Measurements from ENCODE around the gene PRDX6. TPM values are rescaled to one million over a fixed set of nuclear protein-coding genes. Genes with fewer than 3 reads are reported as not detected.

The PRDX6 gene
- total and polyA plus RNA-seq, 10 of the 15 experiments (the other 5 are each of a cell fraction or from before 2014, with no cell fraction given): 70.7 to 230 (median 138) TPM

GRCh38 chr1:173476197-173476664 lies 904 bp upstream of the PRDX6 start:
- peaks cover under 1% of the 10 kb centered on the region; the same call in 1 of the 3 replicates for H3K9me3 ChIP-seq (replicated peaks; ENCODE audit: control insufficient read depth, insufficient read depth, low read length)
- H4K20me1 ChIP-seq (ENCODE audit: control insufficient read depth, insufficient read depth): no peaks in the 10 kb centered on the region
- peak overlapping the region; percentile 98 for H3K4me2 ChIP-seq (ENCODE audit: control insufficient read depth, insufficient read depth)
- 13% methylated on average over 5 of the region's 5 CpGs for WGBS (ENCODE audit: insufficient coverage, insufficient replicate concordance, low lambda C conversion rate, missing lambda C conversion rate)
- H2AFZ ChIP-seq (ENCODE audit: control insufficient read depth, low read depth, low read length): peak overlapping the region; percentile 97
- peak overlapping the region; percentile 70 for H3K9ac ChIP-seq (ENCODE audit: control insufficient read depth, insufficient read depth, low read length)
- H3K4me3 ChIP-seq: peak overlapping the region; percentile 78
- in situ Hi-C loops (cut with MboI): no loop called here
- peaks cover 0 to 4% of the 10 kb centered on the region in 2 experiments; a peak in 1 of 4 replicates for H3K36me3 ChIP-seq (ENCODE audit: control insufficient read depth in 2 of 2, insufficient read depth in 2 of 2, low read length in 1 of 2)
- ChIA-PET SMC1A (ENCODE audit: uncharacterized antibody, unreplicated experiment) (interaction anchor here (0.9 to 1.6 kb wide), 4 partner anchors 30 to 64 kb away, joined by 3 to 4 read pairs (median 4); no protein-coding TSS in a partner anchor), RAD21 (ENCODE audit: unreplicated experiment) (interaction anchor here (0.6 to 3.4 kb wide), 7 partner anchors 14 to 392 kb away, joined by 3 to 15 read pairs (median 4); partner anchors contain the start of genes GAS5 and ZBTB37), CTCF (interaction anchor here (0.8 to 2.2 kb wide), 10 partner anchors 24 to 731 kb away, joined by 3 to 8 read pairs (median 4); no protein-coding TSS in a partner anchor), POLR2A (interaction anchor here (0.8 to 2.3 kb wide), 6 partner anchors 22 to 650 kb away, joined by 3 to 9 read pairs (median 4); partner anchors contain the start of genes CENPL and ZBTB37)
- peaks cover 41% of the 10 kb centered on the region for H3K79me2 ChIP-seq (ENCODE audit: control insufficient read depth, insufficient read depth, low read length)
- no peak for ATAC-seq
- no peak for DNase-seq (ENCODE audit: low read depth, low spot score)
- no TSS peak for BruUV-seq (replicated peaks)
- no peak for FAIRE-seq
- TF ChIP-seq ZBTB33 (IDR thresholded peaks at IDR 0.05) (no peak), EED (IDR thresholded peaks at IDR 0.05; ENCODE audit: low read depth) (no peak), BHLHE40 (IDR thresholded peaks at IDR 0.05; ENCODE audit: borderline replicate concordance in 1 of 2, low read depth in 2 of 2, low read length in 1 of 2) (no peak), MEF2B (IDR thresholded peaks at IDR 0.05; ENCODE audit: partially characterized antibody, poor library complexity, severe bottlenecking) (no peak), HDGF (IDR thresholded peaks at IDR 0.05) (no peak), TCF12 (IDR thresholded peaks at IDR 0.05; ENCODE audit: low read depth, low read length) (no peak), KAT2A (conservative IDR thresholded peaks at IDR 0.05; ENCODE audit: control insufficient read depth, low read depth, low read length) (no peak), ETV6 (conservative IDR thresholded peaks at IDR 0.05 in 1 of 2, IDR thresholded peaks at IDR 0.05 in 1 of 2; ENCODE audit: borderline replicate concordance in 1 of 2, low read depth in 1 of 2) (no peak), TCF3 (IDR thresholded peaks at IDR 0.05; ENCODE audit: borderline replicate concordance, insufficient read depth, low read depth, low read length) (no peak), TARDBP (IDR thresholded peaks at IDR 0.05; ENCODE audit: borderline replicate concordance) (no peak), SMAD5 (IDR thresholded peaks at IDR 0.05; ENCODE audit: low read depth) (no peak), NKRF (conservative IDR thresholded peaks at IDR 0.05) (no peak)
- peaks cover 8% of the 10 kb centered on the region for H3K4me1 ChIP-seq (ENCODE audit: control insufficient read depth, insufficient read depth, low read length)
- peak overlapping the region; percentile 86 for H3K27ac ChIP-seq (ENCODE audit: control insufficient read depth, insufficient read depth)
- no peaks in the 10 kb centered on the region for H3K27me3 ChIP-seq (replicated peaks in 1 of 2; ENCODE audit: control insufficient read depth in 2 of 2, insufficient read depth in 2 of 2, low read length in 1 of 2)
- intact Hi-C loops (cut with micrococcal nuclease; ENCODE audit: unreplicated experiment): loop anchor here (2.0 kb wide), 1 partner anchor 45 kb away; no protein-coding TSS in a partner anchor
